Measurements from ENCODE around the gene TMEM54. TPM values are rescaled to one million over a fixed set of nuclear protein-coding genes. Genes with fewer than 3 reads are reported as not detected.

Gene TMEM54
- total and polyA plus RNA-seq, 4 donors, result 0.92 to 10.9 (median 2.6) TPM

DNA sequence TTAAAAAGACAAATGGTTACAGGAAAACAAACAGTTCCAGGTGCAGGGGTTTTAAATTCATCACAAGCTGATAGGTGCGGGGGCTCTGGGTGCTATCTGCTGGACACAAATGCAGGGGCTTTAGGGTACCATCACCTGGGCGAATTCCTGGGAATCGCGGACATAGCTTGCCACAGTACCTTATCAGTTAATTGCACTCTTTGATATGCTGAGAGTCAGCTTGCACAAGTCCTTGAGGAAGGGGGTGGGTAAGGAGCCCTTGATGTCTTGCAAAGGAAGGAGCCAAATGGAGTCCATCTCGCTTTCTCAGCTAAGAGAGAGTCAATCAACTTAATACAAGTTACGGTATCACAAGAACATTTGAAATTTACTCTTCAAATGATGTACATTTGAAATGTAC is 25.4 kb upstream of the TMEM54 start:
- Histone ChIP-seq H3K27ac (ENCODE audit: low read depth in 1 of 2, low read length in 2 of 2) (no peak overlapping the region), H3K9ac (ENCODE audit: low read depth in 1 of 2, low read length in 2 of 2) (no peak overlapping the region), H3K4me1 (ENCODE audit: control insufficient read depth in 4 of 4, insufficient read depth in 4 of 4, low read length in 3 of 4) (peaks cover 0 to 3% (median 0%) of the 10 kb centered on the region in 4 donors), H3K27me3 (ENCODE audit: control insufficient read depth in 4 of 4, insufficient read depth in 4 of 4, low read length in 3 of 4) (no peaks in the 10 kb centered on the region), H3K4me3 (ENCODE audit: low read depth in 1 of 3, low read length in 3 of 3) (no peak overlapping the region), H3K36me3 (ENCODE audit: control insufficient read depth in 4 of 4, insufficient read depth in 3 of 4, low read depth in 1 of 4, low read length in 3 of 4) (no peaks in the 10 kb centered on the region), H3K9me3 (ENCODE audit: control insufficient read depth in 4 of 4, low read length in 3 of 4) (no peaks in the 10 kb centered on the region)
- TF ChIP-seq RAD21 (IDR thresholded peaks at IDR 0.05) (no peak), HNF4A (conservative IDR thresholded peaks at IDR 0.05) (no peak), SP1 (IDR thresholded peaks at IDR 0.05) (no peak), FOXA2 (IDR thresholded peaks at IDR 0.05) (no peak), FOXA1 (IDR thresholded peaks at IDR 0.05) (no peak), RXRA (IDR thresholded peaks at IDR 0.05) (no peak), EGR1 (IDR thresholded peaks at IDR 0.05; ENCODE audit: low read depth in 2 of 2) (no peak), HNF4G (IDR thresholded peaks at IDR 0.05) (no peak), TAF1 (conservative IDR thresholded peaks at IDR 0.05) (no peak), YY1 (IDR thresholded peaks at IDR 0.05) (no peak), GABPA (IDR thresholded peaks at IDR 0.05 in 1 of 2, conservative IDR thresholded peaks at IDR 0.05 in 1 of 2) (no peak)
- TF ChIP-seq, protein P1, sequence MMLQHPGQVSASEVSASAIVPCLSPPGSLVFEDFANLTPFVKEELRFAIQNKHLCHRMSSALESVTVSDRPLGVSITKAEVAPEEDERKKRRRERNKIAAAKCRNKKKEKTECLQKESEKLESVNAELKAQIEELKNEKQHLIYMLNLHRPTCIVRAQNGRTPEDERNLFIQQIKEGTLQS (IDR thresholded peaks at IDR 0.05), result no peak
- TF ChIP-seq, protein P2, sequence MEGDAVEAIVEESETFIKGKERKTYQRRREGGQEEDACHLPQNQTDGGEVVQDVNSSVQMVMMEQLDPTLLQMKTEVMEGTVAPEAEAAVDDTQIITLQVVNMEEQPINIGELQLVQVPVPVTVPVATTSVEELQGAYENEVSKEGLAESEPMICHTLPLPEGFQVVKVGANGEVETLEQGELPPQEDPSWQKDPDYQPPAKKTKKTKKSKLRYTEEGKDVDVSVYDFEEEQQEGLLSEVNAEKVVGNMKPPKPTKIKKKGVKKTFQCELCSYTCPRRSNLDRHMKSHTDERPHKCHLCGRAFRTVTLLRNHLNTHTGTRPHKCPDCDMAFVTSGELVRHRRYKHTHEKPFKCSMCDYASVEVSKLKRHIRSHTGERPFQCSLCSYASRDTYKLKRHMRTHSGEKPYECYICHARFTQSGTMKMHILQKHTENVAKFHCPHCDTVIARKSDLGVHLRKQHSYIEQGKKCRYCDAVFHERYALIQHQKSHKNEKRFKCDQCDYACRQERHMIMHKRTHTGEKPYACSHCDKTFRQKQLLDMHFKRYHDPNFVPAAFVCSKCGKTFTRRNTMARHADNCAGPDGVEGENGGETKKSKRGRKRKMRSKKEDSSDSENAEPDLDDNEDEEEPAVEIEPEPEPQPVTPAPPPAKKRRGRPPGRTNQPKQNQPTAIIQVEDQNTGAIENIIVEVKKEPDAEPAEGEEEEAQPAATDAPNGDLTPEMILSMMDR (IDR thresholded peaks at IDR 0.05; ENCODE audit: low read depth, low read length, missing input control), result no peak
- TF ChIP-seq, protein P3, sequence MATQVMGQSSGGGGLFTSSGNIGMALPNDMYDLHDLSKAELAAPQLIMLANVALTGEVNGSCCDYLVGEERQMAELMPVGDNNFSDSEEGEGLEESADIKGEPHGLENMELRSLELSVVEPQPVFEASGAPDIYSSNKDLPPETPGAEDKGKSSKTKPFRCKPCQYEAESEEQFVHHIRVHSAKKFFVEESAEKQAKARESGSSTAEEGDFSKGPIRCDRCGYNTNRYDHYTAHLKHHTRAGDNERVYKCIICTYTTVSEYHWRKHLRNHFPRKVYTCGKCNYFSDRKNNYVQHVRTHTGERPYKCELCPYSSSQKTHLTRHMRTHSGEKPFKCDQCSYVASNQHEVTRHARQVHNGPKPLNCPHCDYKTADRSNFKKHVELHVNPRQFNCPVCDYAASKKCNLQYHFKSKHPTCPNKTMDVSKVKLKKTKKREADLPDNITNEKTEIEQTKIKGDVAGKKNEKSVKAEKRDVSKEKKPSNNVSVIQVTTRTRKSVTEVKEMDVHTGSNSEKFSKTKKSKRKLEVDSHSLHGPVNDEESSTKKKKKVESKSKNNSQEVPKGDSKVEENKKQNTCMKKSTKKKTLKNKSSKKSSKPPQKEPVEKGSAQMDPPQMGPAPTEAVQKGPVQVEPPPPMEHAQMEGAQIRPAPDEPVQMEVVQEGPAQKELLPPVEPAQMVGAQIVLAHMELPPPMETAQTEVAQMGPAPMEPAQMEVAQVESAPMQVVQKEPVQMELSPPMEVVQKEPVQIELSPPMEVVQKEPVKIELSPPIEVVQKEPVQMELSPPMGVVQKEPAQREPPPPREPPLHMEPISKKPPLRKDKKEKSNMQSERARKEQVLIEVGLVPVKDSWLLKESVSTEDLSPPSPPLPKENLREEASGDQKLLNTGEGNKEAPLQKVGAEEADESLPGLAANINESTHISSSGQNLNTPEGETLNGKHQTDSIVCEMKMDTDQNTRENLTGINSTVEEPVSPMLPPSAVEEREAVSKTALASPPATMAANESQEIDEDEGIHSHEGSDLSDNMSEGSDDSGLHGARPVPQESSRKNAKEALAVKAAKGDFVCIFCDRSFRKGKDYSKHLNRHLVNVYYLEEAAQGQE (IDR thresholded peaks at IDR 0.05), result no peak
- TF ChIP-seq, protein P4, sequence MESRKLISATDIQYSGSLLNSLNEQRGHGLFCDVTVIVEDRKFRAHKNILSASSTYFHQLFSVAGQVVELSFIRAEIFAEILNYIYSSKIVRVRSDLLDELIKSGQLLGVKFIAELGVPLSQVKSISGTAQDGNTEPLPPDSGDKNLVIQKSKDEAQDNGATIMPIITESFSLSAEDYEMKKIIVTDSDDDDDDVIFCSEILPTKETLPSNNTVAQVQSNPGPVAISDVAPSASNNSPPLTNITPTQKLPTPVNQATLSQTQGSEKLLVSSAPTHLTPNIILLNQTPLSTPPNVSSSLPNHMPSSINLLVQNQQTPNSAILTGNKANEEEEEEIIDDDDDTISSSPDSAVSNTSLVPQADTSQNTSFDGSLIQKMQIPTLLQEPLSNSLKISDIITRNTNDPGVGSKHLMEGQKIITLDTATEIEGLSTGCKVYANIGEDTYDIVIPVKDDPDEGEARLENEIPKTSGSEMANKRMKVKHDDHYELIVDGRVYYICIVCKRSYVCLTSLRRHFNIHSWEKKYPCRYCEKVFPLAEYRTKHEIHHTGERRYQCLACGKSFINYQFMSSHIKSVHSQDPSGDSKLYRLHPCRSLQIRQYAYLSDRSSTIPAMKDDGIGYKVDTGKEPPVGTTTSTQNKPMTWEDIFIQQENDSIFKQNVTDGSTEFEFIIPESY (IDR thresholded peaks at IDR 0.05), result no peak
- DNase-seq (ENCODE audit: low spot score), result no peak
- 84% methylated on average over 6 of the region's 6 CpGs for WGBS
